Left ventricle myocardium inferior (tissue), 1 donor: ENCODE data around the gene SOWAHC. TPM values are rescaled to one million over a fixed set of nuclear protein-coding genes. Genes with fewer than 3 reads are reported as not detected.

ENCODE experiments used
- DNase-seq: peaks from one replicate; pipeline ENCODE4 v3.0.0-alpha.2; 2020
- H3K27ac ChIP-seq: fragments of 200-600 bp; replicated peaks from 2 replicates; pipeline ENCODE4 v1.8.0; 2021
- H3K27me3 ChIP-seq: fragments of 200-600 bp; 2 replicates; pipeline ENCODE4 v1.8.0; 2021; ENCODE audit warnings: low read depth
- H3K36me3 ChIP-seq: fragments of 200-600 bp; 2 replicates; pipeline ENCODE4 v1.8.0; 2021
- H3K4me1 ChIP-seq: fragments of 200-600 bp; 2 replicates; pipeline ENCODE4 v1.8.0; 2021
- H3K4me3 ChIP-seq: fragments of 200-600 bp; 2 replicates; pipeline ENCODE4 v1.8.0; 2021; ENCODE audit warnings: mild to moderate bottlenecking, moderate library complexity
- H3K9me3 ChIP-seq: fragments of 200-600 bp; replicated peaks from 2 replicates; pipeline ENCODE4 v1.8.0; 2021
- CTCF ChIP-seq: fragments of 200-600 bp; IDR thresholded peaks from 2 replicates; pipeline ENCODE4 v1.8.0; 2021; ENCODE audit warnings: antibody characterized with exemption, mild to moderate bottlenecking, borderline replicate concordance
- intact Hi-C: fragments of 100-400 bp; cut with micrococcal nuclease; formaldehyde crosslinking; loops from one replicate; pipeline ENCODE4 v1.11.0; 2022
- total RNA-seq: library from RNA; stranded (reverse); fragmentation: NEBNext Ultra II Directional; extraction: Animal tissue kit (Norgen Biotek cat#: 25700); gene quantifications from one replicate; pipeline ENCODE4 v1.2.1, GENCODE V29; 2021
- donor health status: DM: no; HTN: yes; CAD: no; lungs with severe emphysema.

The SOWAHC gene
- total RNA-seq, 1 donor from 2014 or later, result 2.3 TPM

- Histone ChIP-seq H3K9me3 (no peaks in the 10 kb centered on the region), H3K4me1 (peaks cover 50% of the 10 kb centered on the region), H3K4me3 (no peak overlapping the region), H3K27me3 (no peaks in the 10 kb centered on the region), H3K27ac (no peak overlapping the region), H3K36me3 (no peaks in the 10 kb centered on the region)
- no peak for DNase-seq
- no peak for TF ChIP-seq CTCF
- intact Hi-C loops, result no loop called here
Observed at GRCh38 chr2:109602617-109603188, 11.5 kb upstream of the SOWAHC start.

- no peaks in the 10 kb centered on the region for H3K9me3 ChIP-seq
- intact Hi-C loops, result no loop called here
- H3K27ac ChIP-seq, result no peak overlapping the region
- peaks cover 66% of the 10 kb centered on the region for H3K4me1 ChIP-seq
- TF ChIP-seq CTCF, result no peak
- no peak for DNase-seq
- H3K27me3 ChIP-seq, result no peaks in the 10 kb centered on the region
- H3K4me3 ChIP-seq, result no peak overlapping the region
- no peaks in the 10 kb centered on the region for H3K36me3 ChIP-seq
Observed at GRCh38 chr2:109604597-109604996, 9.6 kb upstream of the SOWAHC start.

- no peak overlapping the region for H3K27ac ChIP-seq
Observed at GRCh38 chr2:109607766-109608165, 6.4 kb upstream of the SOWAHC start.

DNA sequence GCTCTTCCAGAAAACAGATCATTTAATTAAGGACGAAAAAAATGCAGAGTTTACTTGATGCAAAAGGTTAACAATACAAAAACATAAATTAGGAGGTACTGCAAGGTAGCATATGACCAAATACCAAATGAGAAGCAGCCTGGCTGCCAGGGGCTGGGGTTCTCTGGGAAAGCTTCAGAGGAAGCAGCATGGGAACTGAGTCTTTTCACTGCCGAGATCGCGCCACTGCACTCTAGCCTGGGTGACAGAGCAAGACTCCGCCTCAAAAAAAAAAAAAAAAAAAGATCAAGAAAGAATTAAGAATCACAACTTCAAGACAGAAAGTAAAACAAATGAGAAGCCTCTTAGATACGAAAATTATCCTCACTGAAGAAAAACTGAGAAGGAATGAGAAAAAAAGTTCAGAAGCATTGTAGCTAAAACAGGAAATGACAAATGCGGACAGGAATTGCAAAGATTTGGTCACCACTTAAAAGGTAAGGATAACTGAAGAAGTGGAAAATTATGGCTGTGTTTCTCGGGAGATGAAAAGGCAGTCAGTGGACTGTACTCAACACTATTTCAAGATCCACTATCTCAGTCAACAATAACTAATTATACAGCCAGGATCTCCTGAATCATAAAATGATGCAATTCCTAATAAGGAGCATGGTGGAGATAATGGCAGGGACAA, 4.7 kb upstream of the SOWAHC start:
- DNase-seq, result peak; percentile 25
- H3K27me3 ChIP-seq, result no peaks in the 10 kb centered on the region
- H3K36me3 ChIP-seq, result no peaks in the 10 kb centered on the region
- peak overlapping the region; percentile 37 for H3K4me3 ChIP-seq
- intact Hi-C loops, result loop anchor here (10.0 kb wide), 1 partner anchor 65 kb away; no protein-coding TSS in a partner anchor
- H3K27ac ChIP-seq, result peak overlapping the region; percentile 33
- no peak for TF ChIP-seq CTCF
- H3K9me3 ChIP-seq, result no peaks in the 10 kb centered on the region
- peaks cover 77% of the 10 kb centered on the region for H3K4me1 ChIP-seq

More at GRCh38 chr2:109607766-109608165, 6.4 kb upstream of the SOWAHC start:
- H3K4me3 ChIP-seq, result no peak overlapping the region
- no peak for TF ChIP-seq CTCF
- no peaks in the 10 kb centered on the region for H3K36me3 ChIP-seq
- no peaks in the 10 kb centered on the region for H3K27me3 ChIP-seq
- intact Hi-C loops, result no loop called here
- no peaks in the 10 kb centered on the region for H3K9me3 ChIP-seq
- H3K4me1 ChIP-seq, result peaks cover 71% of the 10 kb centered on the region
- DNase-seq, result no peak

- DNase-seq, result no peak
- Histone ChIP-seq H3K9me3 (no peaks in the 10 kb centered on the region), H3K27me3 (no peaks in the 10 kb centered on the region), H3K36me3 (no peaks in the 10 kb centered on the region), H3K4me3 (no peak overlapping the region), H3K27ac (peak overlapping the region; percentile 98), H3K4me1 (peaks cover 81% of the 10 kb centered on the region)
- TF ChIP-seq CTCF, result no peak
- intact Hi-C loops, result loop anchor here (10.0 kb wide), 1 partner anchor 67 kb away; no protein-coding TSS in a partner anchor
Observed at GRCh38 chr2:109611467-109612095, 2.6 kb upstream of the SOWAHC start.
